Mucosa of descending colon (tissue), 3 donors: ENCODE results near the gene SNX8. TPM values are rescaled to one million over a fixed set of nuclear protein-coding genes. Genes with fewer than 3 reads are reported as not detected.

Experiments used
- ATAC-seq: fragments of 200-7000 bp; cut with Tn5 transposase; one replicate; pipeline ENCODE4 v1.9.1; 2020; ENCODE audit warnings: mild to moderate bottlenecking, moderate library complexity
- DNase-seq, 3 donors: peaks; one replicate each; pipeline ENCODE4 v3.0.0-alpha.2; 2020
- H3K36me3 ChIP-seq: fragments of 200-600 bp; one replicate; pipeline ENCODE4 v1.8.0; 2021; ENCODE audit warnings: low read depth, mild to moderate bottlenecking
- H3K4me1 ChIP-seq: fragments of 200-600 bp; one replicate; pipeline ENCODE4 v1.8.0; 2021; ENCODE audit warnings: low read depth, mild to moderate bottlenecking
- H3K4me3 ChIP-seq: fragments of 200-600 bp; one replicate; pipeline ENCODE4 v1.8.0; 2021; ENCODE audit warnings: mild to moderate bottlenecking
- H3K9me3 ChIP-seq: fragments of 200-600 bp; one replicate; pipeline ENCODE4 v1.8.0; 2021; ENCODE audit warnings: mild to moderate bottlenecking
- CTCF ChIP-seq: fragments of 200-600 bp; IDR thresholded peaks from one replicate; pipeline ENCODE4 v1.8.0; 2022; ENCODE audit warnings: antibody characterized with exemption, mild to moderate bottlenecking
- intact Hi-C, 2 donors: fragments of 100-400 bp; cut with DNase I in 1 of 2; cut with micrococcal nuclease in 1 of 2; formaldehyde crosslinking; loops; one replicate each; pipeline versions ENCODE4 v1.11.0 to v1.11.1; 2022; cut with DNase I, micrococcal nuclease
- total RNA-seq, 3 donors: library from RNA; stranded (reverse); fragmentation: NEBNext Ultra II Directional in 2 of 3; extraction: Animal tissue kit (Norgen Biotek cat#: 25700) in 2 of 3; gene quantifications; one replicate each; pipeline versions ENCODE4 v1.2.1 to v1.2.4, GENCODE V29; 2021 to 2023
- donor health status: DM: no; HTN: no; CAD: no; lungs with moderate emphysema.
- donor health status: DM: no; HTN: no; CAD: no.
- donor health status: DM: no; HTN: yes; CAD: no.

The SNX8 gene
- total RNA-seq, 3 donors from 2014 or later, result 20.8 to 30.1 (median 23.2) TPM

GRCh38 chr7:2242541-2243429 lies 71.5 kb downstream of the SNX8 start:
- peak; percentile 47 for ATAC-seq
- H3K9me3 ChIP-seq, result no peaks in the 10 kb centered on the region
- no peaks in the 10 kb centered on the region for H3K36me3 ChIP-seq
- peaks cover 16% of the 10 kb centered on the region for H3K4me1 ChIP-seq
- peak in 2 of 3 donors; percentile 35 to 43 for DNase-seq
- TF ChIP-seq CTCF, result no peak
- peak overlapping the region; percentile 94 for H3K4me3 ChIP-seq
- intact Hi-C loops, result loop anchor here (5.0 to 10.0 kb wide), 2 partner anchors 100 to 102 kb away; no protein-coding TSS in a partner anchor

GRCh38 chr7:2241580-2242540 lies 72.4 kb downstream of the SNX8 start, which contains the start of the genes MRM2 and NUDT1:
Gene MRM2, minus strand, starts transcription at chr7:2242205. Its CDS starts 36 bp downstream, at chr7:2242169.
Gene NUDT1, plus strand, starts transcription at chr7:2242226. Its CDS starts 2,349 bp downstream, at chr7:2244575.
- TF ChIP-seq CTCF, result no peak
- DNase-seq (peak; percentile 90 to 91 (median 90)), ATAC-seq (peak; percentile 96)
- H3K4me1 ChIP-seq, result peaks cover 16% of the 10 kb centered on the region
- no peaks in the 10 kb centered on the region for H3K36me3 ChIP-seq
- intact Hi-C loops, result loop anchor here (5.0 to 10.0 kb wide), 2 partner anchors 100 to 103 kb away; no protein-coding TSS in a partner anchor
- peak within 1 kb of the TSS; percentile 94 for H3K4me3 ChIP-seq
- no peaks in the 10 kb centered on the region for H3K9me3 ChIP-seq

GRCh38 chr7:2239242-2239641 lies 75.0 kb downstream of the SNX8 start:
- Histone ChIP-seq H3K4me3 (no peak overlapping the region), H3K36me3 (no peaks in the 10 kb centered on the region), H3K9me3 (no peaks in the 10 kb centered on the region), H3K4me1 (peaks cover 16% of the 10 kb centered on the region)
- no peak for TF ChIP-seq CTCF
- no peak for ATAC-seq
- intact Hi-C loops, result no loop called here
- no peak for DNase-seq

DNA sequence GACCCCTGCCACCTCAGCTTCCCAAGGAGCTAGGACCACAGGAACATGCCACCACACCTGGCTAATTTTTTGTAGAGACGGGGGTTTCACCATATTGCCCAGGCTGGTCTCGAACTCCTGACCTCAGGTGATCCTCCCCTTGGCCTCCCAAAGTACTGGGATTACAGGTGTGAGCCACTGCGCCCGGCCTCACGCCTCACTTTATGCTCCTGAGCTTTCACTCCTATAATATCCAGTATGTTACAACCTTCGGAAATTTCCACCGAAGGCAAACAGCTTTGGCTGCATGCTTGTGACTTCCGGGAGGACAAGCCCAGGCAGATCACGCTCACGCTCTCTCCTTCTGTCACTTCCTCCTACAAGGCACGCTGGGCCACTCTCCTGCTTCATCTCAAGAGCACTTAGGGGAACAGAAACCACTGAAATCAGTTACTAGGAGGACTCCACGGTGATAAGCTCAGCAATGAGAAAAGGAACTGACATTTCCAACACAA lies 77.1 kb downstream of the SNX8 start:
- no peaks in the 10 kb centered on the region for H3K9me3 ChIP-seq
- H3K36me3 ChIP-seq, result no peaks in the 10 kb centered on the region
- TF ChIP-seq CTCF, result no peak
- H3K4me3 ChIP-seq, result no peak overlapping the region
- DNase-seq, result peak in 1 of 3 donors; percentile 40
- intact Hi-C loops, result no loop called here
- ATAC-seq, result peak; percentile 24
- H3K4me1 ChIP-seq, result peaks cover 14% of the 10 kb centered on the region

- H3K4me3 ChIP-seq, result no peak overlapping the region
- intact Hi-C loops, result no loop called here
- H3K9me3 ChIP-seq, result no peaks in the 10 kb centered on the region
- H3K36me3 ChIP-seq, result no peaks in the 10 kb centered on the region
- no peak for ATAC-seq
- no peak for DNase-seq
- TF ChIP-seq CTCF, result no peak
- peaks cover 17% of the 10 kb centered on the region for H3K4me1 ChIP-seq
These were observed 80.3 kb downstream of the SNX8 start for GRCh38 chr7:2233926-2234325.
